Keratinocyte (primary cell): Measurements from ENCODE around the gene MCM3AP. TPM values are rescaled to one million over a fixed set of nuclear protein-coding genes. Genes with fewer than 3 reads are reported as not detected.

Experiments
- DNase-seq: peaks from one replicate; pipeline ENCODE4 v3.0.0-alpha.2; 2011; ENCODE audit warnings: low read depth, missing footprints, low spot score
- FAIRE-seq: peaks from 2 replicates; lab custom pipeline; 2011; peaks lifted over from hg19 to GRCh38; lab: Jason Lieb, UNC
- H2AFZ ChIP-seq: 2 replicates; pipeline ENCODE4 v1.6.0; 2012; ENCODE audit warnings: low read length, control low read depth, inconsistent platforms; ENCODE audit not compliant: control insufficient read depth
- H3K27ac ChIP-seq: 2 replicates; pipeline ENCODE4 v1.5.1; 2011; ENCODE audit warnings: low read length; ENCODE audit not compliant: control insufficient read depth, insufficient read depth
- H3K27me3 ChIP-seq: 3 replicates; pipeline ENCODE4 v1.6.0; 2011; ENCODE audit warnings: low read length; ENCODE audit not compliant: control insufficient read depth, insufficient read depth; ENCODE audit errors: extremely low read depth
- H3K36me3 ChIP-seq, 2 experiments: 2 replicates in 1 of 2; 3 replicates in 1 of 2; pipeline ENCODE4 v1.5.1; 2011; ENCODE audit warnings: low read length in 2 of 2, mild to moderate bottlenecking in 1 of 2; ENCODE audit not compliant: control insufficient read depth in 2 of 2, insufficient read depth in 2 of 2; ENCODE audit errors: extremely low read depth in 1 of 2
- H3K4me1 ChIP-seq: 3 replicates; pipeline ENCODE4 v1.5.1; 2011; ENCODE audit warnings: low read length; ENCODE audit not compliant: control insufficient read depth, insufficient read depth; ENCODE audit errors: extremely low read depth
- H3K4me2 ChIP-seq: 3 replicates; pipeline ENCODE4 v1.6.0; 2011; ENCODE audit warnings: low read depth, low read length; ENCODE audit not compliant: control insufficient read depth, insufficient read depth; ENCODE audit errors: extremely low read depth
- H3K4me3 ChIP-seq, 3 experiments: fragments of 200-600 bp in 1 of 3; sonication (generic) in 1 of 3; 2 replicates in 2 of 3; 3 replicates in 1 of 3; pipeline ENCODE4 v1.5.1; 2011 to 2016; ENCODE audit warnings: low read length in 3 of 3, mild to moderate bottlenecking in 3 of 3, control low read depth in 2 of 3, inconsistent platforms in 1 of 3, low read depth in 1 of 3, mixed read lengths in 1 of 3, mixed run types in 1 of 3, moderate library complexity in 1 of 3; ENCODE audit not compliant: control insufficient read depth in 2 of 3, insufficient read depth in 2 of 3; ENCODE audit errors: extremely low read depth in 1 of 3
- H3K79me2 ChIP-seq: 2 replicates; pipeline ENCODE4 v1.6.0; 2012; ENCODE audit warnings: low read length; ENCODE audit not compliant: control insufficient read depth, insufficient read depth
- H3K9ac ChIP-seq: 3 replicates; pipeline ENCODE4 v1.6.0; 2011; ENCODE audit warnings: low read length; ENCODE audit not compliant: control insufficient read depth, insufficient read depth; ENCODE audit errors: extremely low read depth
- H3K9me1 ChIP-seq: 3 replicates; pipeline ENCODE4 v1.6.0; 2011; ENCODE audit warnings: low read length; ENCODE audit not compliant: control insufficient read depth, insufficient read depth; ENCODE audit errors: extremely low read depth
- H3K9me3 ChIP-seq: 2 replicates; pipeline ENCODE4 v1.5.1; 2012; ENCODE audit warnings: low read depth, low read length; ENCODE audit not compliant: control insufficient read depth
- H4K20me1 ChIP-seq: 3 replicates; pipeline ENCODE4 v1.6.0; 2011; ENCODE audit warnings: low read length; ENCODE audit not compliant: control insufficient read depth, insufficient read depth; ENCODE audit errors: extremely low read depth
- EZH2 ChIP-seq: IDR thresholded peaks from one replicate; pipeline ENCODE4 v1.6.1; 2012; ENCODE audit warnings: inconsistent platforms, mild to moderate bottlenecking, low read length, moderate library complexity
- dilution Hi-C: fragments of 300-500 bp; cut with MboI; formaldehyde crosslinking; loops from one replicate; pipeline ENCODE4 v1.7.0; 2020; ENCODE audit warnings: low sequenced_read_pairs; ENCODE audit not compliant: extremely low pct_ligation_motif_present
- polyA plus RNA-seq, 5 experiments: library from polyadenylated mRNA; depleted of rRNA in 3 of 5; stranded (reverse) in 3 of 5; stranded (forward) in 1 of 5; unstranded in 1 of 5; fragments of >200 nt; gene quantifications; 1 replicate in 1 of 5; 2 replicates in 3 of 5; 3 replicates in 1 of 5; pipeline versions ENCODE4 v1.2.1 to v1.2.3, GENCODE V29; 2011 to 2012; ENCODE audit warnings: missing spikeins in 2 of 5, low read depth in 1 of 5, low replicate concordance in 1 of 5
- TF ChIP-seq, protein P1 (sequence below), 3 experiments: IDR thresholded peaks in 1 of 3; conservative IDR thresholded peaks in 1 of 3; optimal IDR thresholded peaks in 1 of 3; 2 replicates in 2 of 3; 3 replicates in 1 of 3; pipeline versions ENCODE3 to v1.5.1; 2011; ENCODE audit warnings: low read length in 3 of 3, mild to moderate bottlenecking in 3 of 3, moderate library complexity in 2 of 3, control low read depth in 1 of 3, inconsistent platforms in 1 of 3; ENCODE audit not compliant: insufficient read depth in 2 of 3; ENCODE audit errors: extremely low read depth in 1 of 3

The MCM3AP gene
- polyA plus RNA-seq, 1 donor (not counting 4 experiments of a cell fraction or from before 2014, with no cell fraction given): 34.3 TPM

DNA sequence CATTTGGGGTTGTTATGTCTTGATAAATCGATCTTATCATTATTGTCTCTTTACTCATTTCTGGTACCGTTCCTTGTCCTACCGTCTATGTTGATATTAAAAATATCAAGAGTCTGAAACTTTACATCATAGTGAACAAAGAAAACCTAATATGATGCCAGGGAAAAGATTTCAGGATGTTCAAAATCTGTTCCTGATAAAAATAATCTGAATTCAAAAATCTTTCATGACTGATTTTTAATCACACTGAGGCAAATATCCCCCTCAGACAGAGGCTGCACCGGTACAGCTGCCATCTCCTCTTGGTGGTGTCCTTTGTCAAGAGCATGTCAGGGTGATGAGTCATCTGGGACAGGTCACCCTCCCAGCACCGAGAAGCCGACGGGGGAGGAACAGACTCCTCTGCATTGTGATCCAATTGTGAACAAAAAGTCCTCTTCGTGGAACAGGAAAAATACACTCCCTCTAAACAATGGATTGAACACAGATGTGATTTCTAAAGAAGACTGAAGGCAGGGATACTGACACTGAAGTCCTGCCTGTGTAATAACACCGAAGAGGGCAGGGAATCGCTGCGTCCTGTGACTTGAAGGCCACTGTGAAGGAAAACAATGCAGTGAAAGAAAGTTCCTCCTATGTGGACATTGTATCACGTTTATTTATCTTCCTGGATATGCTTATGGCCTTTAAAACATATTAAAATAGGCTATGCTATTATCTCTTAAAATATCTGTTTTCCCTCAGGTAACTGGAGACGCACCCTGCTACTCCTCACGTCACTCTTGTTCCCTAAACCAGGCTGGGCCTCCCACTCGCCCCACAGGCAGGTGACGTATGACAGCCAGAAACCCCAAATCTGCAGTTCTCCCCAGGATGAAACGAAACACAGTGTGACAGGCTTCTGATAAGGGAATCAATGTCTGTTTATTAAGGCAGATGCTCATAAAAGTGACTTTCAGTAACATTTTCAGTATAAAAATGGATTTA is 96.9 kb downstream of the MCM3AP start:
- H3K36me3 ChIP-seq: peaks cover 26 to 30% of the 10 kb centered on the region in 2 experiments
- dilution Hi-C loops: no loop called here
- no peaks in the 10 kb centered on the region for H3K9me3 ChIP-seq

GRCh38 chr21:46187814-46188213 is 97.6 kb downstream of the MCM3AP start:
- H3K79me2 ChIP-seq: no peaks in the 10 kb centered on the region
- no peak for FAIRE-seq
- no peaks in the 10 kb centered on the region for H3K9me3 ChIP-seq
- no peak overlapping the region for H2AFZ ChIP-seq
- no peak overlapping the region for H3K27ac ChIP-seq
- H3K9ac ChIP-seq: no peak overlapping the region
- H3K9me1 ChIP-seq: no peaks in the 10 kb centered on the region
- H3K4me2 ChIP-seq: no peak overlapping the region
- peaks cover 22 to 24% of the 10 kb centered on the region in 2 experiments for H3K36me3 ChIP-seq
- H4K20me1 ChIP-seq: peaks cover 5% of the 10 kb centered on the region
- H3K4me3 ChIP-seq: no peak overlapping the region
- no peaks in the 10 kb centered on the region for H3K27me3 ChIP-seq
- dilution Hi-C loops: no loop called here
- no peak for DNase-seq
- peaks cover 23% of the 10 kb centered on the region for H3K4me1 ChIP-seq
- TF ChIP-seq, protein P1, sequence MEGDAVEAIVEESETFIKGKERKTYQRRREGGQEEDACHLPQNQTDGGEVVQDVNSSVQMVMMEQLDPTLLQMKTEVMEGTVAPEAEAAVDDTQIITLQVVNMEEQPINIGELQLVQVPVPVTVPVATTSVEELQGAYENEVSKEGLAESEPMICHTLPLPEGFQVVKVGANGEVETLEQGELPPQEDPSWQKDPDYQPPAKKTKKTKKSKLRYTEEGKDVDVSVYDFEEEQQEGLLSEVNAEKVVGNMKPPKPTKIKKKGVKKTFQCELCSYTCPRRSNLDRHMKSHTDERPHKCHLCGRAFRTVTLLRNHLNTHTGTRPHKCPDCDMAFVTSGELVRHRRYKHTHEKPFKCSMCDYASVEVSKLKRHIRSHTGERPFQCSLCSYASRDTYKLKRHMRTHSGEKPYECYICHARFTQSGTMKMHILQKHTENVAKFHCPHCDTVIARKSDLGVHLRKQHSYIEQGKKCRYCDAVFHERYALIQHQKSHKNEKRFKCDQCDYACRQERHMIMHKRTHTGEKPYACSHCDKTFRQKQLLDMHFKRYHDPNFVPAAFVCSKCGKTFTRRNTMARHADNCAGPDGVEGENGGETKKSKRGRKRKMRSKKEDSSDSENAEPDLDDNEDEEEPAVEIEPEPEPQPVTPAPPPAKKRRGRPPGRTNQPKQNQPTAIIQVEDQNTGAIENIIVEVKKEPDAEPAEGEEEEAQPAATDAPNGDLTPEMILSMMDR (optimal IDR thresholded peaks at IDR 0.05 in 1 of 3, IDR thresholded peaks at IDR 0.05 in 1 of 3, conservative IDR thresholded peaks at IDR 0.05 in 1 of 3; ENCODE audit: extremely low read depth in 1 of 3, insufficient read depth in 2 of 3, low read length in 3 of 3): no peak
- TF ChIP-seq EZH2: no peak

More for the DNA sequence above, 96.9 kb downstream of the MCM3AP start:
- Histone ChIP-seq H3K4me1 (peaks cover 23% of the 10 kb centered on the region), H3K27ac (peak overlapping the region; percentile 19), H3K27me3 (no peaks in the 10 kb centered on the region), H3K9ac (no peak overlapping the region), H3K4me3 (no peak overlapping the region), H3K9me1 (no peaks in the 10 kb centered on the region), H2AFZ (no peak overlapping the region), H3K4me2 (peak overlapping the region; percentile 18), H3K79me2 (no peaks in the 10 kb centered on the region), H4K20me1 (peaks cover 5% of the 10 kb centered on the region)
- DNase-seq (no peak), FAIRE-seq (no peak)
- TF ChIP-seq, protein P1 (optimal IDR thresholded peaks at IDR 0.05 in 1 of 3, IDR thresholded peaks at IDR 0.05 in 1 of 3, conservative IDR thresholded peaks at IDR 0.05 in 1 of 3; ENCODE audit: extremely low read depth in 1 of 3, insufficient read depth in 2 of 3, low read length in 3 of 3): no peak
- no peak for TF ChIP-seq EZH2
